ENCODE data around the gene NPY1R.

GRCh38 chr4:163280703-163281519 is 51.5 kb downstream of the NPY1R start:
- TF ChIP-seq CTCF (conservative IDR thresholded peaks at IDR 0.05; ENCODE audit: low read length) (no peak), EZH2phosphoT487 (IDR thresholded peaks at IDR 0.05; ENCODE audit: borderline replicate concordance) (no peak)
